ENCODE data around the gene HMG20A.

GRCh38 chr15:77475898-77476297 lies 55.2 kb downstream of the HMG20A start:
- TF ChIP-seq SIN3A (IDR thresholded peaks at IDR 0.05; ENCODE audit: borderline replicate concordance, insufficient read depth, low read length) (no peak), REST (IDR thresholded peaks at IDR 0.05; ENCODE audit: insufficient read depth in 1 of 2, low read depth in 2 of 2, low read length in 2 of 2) (no peak)
